ENCODE data around the gene WDR45B. TPM values are rescaled to one million over a fixed set of nuclear protein-coding genes. Genes with fewer than 3 reads are reported as not detected.
"Not testable (repeated sequence)": the region's sequence is repeated elsewhere in the genome, so short reads cannot be mapped to it uniquely, and the experiment has no call there.

The WDR45B gene
- total RNA-seq, 2 donors from 2014 or later: 66.0 to 204 TPM

DNA sequence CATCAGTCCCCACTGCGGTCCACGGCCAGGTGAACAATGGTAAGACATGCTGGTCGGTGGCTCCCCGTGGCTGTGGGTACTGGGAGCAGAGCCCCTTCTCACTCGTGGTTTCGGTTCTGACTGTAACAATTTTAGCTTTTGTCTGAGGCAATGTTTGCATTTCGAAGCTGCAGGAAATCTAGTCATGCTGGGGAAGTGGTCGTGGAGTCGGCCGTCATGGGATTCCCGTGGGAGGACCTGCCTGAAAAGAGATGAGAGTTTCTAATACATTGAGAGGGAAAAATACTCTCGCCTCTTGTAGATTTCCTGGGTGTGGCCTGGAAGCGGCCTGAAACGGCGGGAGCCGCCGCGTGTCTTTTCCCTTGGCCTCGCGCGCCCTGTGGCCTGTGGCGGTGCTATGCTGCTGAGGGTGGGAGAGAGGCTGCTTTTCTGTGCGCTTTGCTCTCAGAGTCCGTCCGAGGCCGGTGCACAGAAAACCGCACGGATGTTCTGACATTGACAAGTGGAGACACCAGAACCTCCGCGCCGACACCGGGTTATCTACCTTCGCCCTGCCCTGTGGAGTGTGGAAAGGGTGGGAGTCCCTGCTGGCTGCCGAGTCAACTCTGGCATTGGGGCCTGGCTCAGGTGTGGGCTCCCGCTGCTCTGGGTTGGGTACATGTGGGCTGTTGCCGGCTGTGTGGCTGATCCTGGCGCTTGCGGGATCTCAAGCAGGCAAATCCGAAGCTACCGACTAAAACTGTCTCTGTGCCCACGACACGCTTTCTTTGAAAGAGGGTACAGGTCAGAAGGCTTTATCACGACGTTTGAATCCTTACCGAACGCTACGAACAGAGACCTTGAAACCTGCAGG, 60.8 kb downstream of the WDR45B start:
- H3K27ac Mint-ChIP-seq: peak overlapping the region; percentile 46
- no peak overlapping the region for H3K4me3 Mint-ChIP-seq
- no peaks in the 10 kb centered on the region for H3K9me3 Mint-ChIP-seq
- peaks cover 55% of the 10 kb centered on the region for H3K36me3 Mint-ChIP-seq (ENCODE audit: low read depth)
- no peak for ATAC-seq (replicated peaks)
- peaks cover 11% of the 10 kb centered on the region for H3K4me1 Mint-ChIP-seq
- no peaks in the 10 kb centered on the region for H3K27me3 Mint-ChIP-seq

GRCh38 chr17:82586576-82587233, 61.5 kb downstream of the WDR45B start:
- no peak overlapping the region for H3K4me3 Mint-ChIP-seq
- no peak for ATAC-seq (replicated peaks)
- peaks cover 6% of the 10 kb centered on the region for H3K4me1 Mint-ChIP-seq
- H3K9me3 Mint-ChIP-seq: no peaks in the 10 kb centered on the region
- peaks cover 62% of the 10 kb centered on the region for H3K36me3 Mint-ChIP-seq (ENCODE audit: low read depth)
- no peak overlapping the region for H3K27ac Mint-ChIP-seq
- no peaks in the 10 kb centered on the region for H3K27me3 Mint-ChIP-seq

DNA sequence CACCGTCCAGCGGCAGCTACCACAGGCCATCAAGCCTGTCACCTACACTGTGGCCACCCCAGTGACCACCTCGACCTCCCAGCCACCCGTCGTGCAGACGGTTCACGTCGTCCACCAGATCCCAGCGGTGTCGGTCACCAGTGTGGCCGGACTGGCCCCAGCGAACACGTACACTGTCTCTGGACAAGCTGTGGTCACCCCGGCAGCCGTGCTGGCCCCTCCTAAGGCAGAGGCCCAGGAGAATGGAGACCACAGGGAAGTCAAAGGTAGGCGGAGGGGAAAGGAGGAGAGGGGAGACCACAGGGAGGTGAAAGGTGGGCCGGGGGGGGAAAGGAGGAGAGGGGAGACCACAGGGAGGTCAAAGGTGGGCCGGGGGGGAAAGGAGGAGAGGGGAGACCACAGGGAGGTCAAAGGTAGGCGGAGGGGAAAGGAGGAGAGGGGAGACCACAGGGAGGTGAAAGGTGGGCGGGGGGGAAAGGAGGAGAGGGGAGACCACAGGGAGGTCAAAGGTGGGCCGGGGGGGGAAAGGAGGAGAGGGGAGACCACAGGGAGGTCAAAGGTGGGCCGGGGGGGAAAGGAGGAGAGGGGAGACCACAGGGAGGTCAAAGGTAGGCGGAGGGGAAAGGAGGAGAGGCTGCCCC, 62.2 kb downstream of the WDR45B start:
- Mint-ChIP-seq H3K36me3 (ENCODE audit: low read depth) (peaks cover 64% of the 10 kb centered on the region), H3K27ac (peak overlapping the region; percentile 73)
- not testable (repeated sequence) for ATAC-seq (replicated peaks); H3K4me3 Mint-ChIP-seq; H3K4me1 Mint-ChIP-seq; H3K27me3 Mint-ChIP-seq; H3K9me3 Mint-ChIP-seq

DNA sequence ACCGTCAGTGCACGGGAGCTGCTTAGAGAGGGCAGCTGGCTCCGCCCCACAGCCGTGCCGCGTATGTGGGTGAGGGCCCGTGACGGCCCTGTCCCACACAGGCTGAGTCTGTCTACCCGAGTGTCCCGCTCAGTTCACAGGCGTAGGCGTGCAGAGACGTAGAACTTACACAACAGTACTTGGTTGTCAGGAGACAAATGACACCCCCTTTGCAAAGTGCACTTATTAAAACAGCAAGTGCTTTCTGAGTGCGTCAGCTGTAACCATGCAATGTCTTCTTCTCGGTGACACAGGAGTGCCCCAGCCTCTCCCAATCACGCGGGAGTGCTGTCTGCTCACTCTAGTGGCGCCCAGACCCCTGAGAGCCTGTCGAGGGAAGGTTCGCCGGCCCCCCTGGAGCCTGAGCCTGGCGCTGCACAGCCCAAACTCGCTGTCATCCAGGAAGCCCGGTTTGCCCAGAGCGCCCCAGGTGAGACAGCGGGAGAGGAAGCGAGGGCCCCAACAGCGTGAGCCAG, 64.5 kb downstream of the WDR45B start:
- Mint-ChIP-seq H3K4me1 (peaks cover 4% of the 10 kb centered on the region), H3K27me3 (no peaks in the 10 kb centered on the region), H3K4me3 (peak overlapping the region; percentile 47), H3K27ac (peak overlapping the region; percentile 22), H3K9me3 (no peaks in the 10 kb centered on the region), H3K36me3 (ENCODE audit: low read depth) (peaks cover 68% of the 10 kb centered on the region)
- ATAC-seq (replicated peaks): peak; percentile 91

DNA sequence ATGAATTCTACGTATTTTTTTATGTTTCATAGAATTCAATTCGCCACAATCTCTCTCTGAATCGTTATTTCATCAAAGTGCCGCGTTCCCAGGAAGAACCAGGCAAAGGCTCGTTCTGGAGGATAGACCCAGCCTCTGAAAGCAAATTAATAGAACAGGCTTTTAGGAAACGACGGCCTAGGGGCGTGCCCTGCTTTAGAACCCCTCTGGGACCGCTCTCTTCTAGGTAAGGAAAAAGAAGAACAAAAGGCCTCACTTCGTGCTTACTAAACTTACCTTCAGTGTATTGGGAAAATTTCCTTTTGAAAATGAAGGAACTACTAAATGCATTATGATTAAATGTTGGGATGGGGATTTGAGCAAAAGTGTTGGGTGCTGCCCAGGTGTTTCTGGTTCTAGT, 65.5 kb downstream of the WDR45B start:
- Mint-ChIP-seq H3K36me3 (ENCODE audit: low read depth) (peaks cover 71% of the 10 kb centered on the region), H3K4me1 (peaks cover 4% of the 10 kb centered on the region), H3K9me3 (no peaks in the 10 kb centered on the region), H3K27ac (no peak overlapping the region), H3K27me3 (no peaks in the 10 kb centered on the region), H3K4me3 (no peak overlapping the region)
- ATAC-seq (replicated peaks): no peak

DNA sequence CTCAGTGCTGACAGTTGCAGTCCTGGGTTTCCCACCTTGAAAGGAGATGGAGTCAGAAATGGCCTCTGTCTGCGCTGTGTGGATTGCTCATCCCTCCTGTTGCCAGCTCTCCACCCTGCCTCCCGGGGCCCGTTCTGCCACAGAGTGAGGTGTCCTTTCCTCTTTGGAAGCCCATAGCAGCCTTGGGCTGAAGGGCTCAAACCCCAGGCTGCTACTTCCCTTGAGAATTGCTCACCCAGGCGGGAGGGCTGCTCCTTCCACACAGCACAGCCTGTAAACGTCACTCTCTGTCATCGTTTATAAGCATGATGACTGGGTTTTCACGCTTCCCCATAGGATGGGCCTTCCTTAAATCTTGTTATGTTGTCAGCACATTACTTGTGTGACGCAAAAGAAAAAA, 66.0 kb downstream of the WDR45B start:
- no peak overlapping the region for H3K4me3 Mint-ChIP-seq
- H3K36me3 Mint-ChIP-seq (ENCODE audit: low read depth): peaks cover 68% of the 10 kb centered on the region
- no peaks in the 10 kb centered on the region for H3K9me3 Mint-ChIP-seq
- H3K27me3 Mint-ChIP-seq: no peaks in the 10 kb centered on the region
- ATAC-seq (replicated peaks): no peak
- no peak overlapping the region for H3K27ac Mint-ChIP-seq
- H3K4me1 Mint-ChIP-seq: peaks cover 4% of the 10 kb centered on the region

GRCh38 chr17:82579969-82580368, 68.3 kb downstream of the WDR45B start:
- not testable (repeated sequence) for H3K4me1 Mint-ChIP-seq; H3K27me3 Mint-ChIP-seq; H3K9me3 Mint-ChIP-seq; H3K4me3 Mint-ChIP-seq; ATAC-seq (replicated peaks); H3K27ac Mint-ChIP-seq
- H3K36me3 Mint-ChIP-seq (ENCODE audit: low read depth): peaks cover 69% of the 10 kb centered on the region

DNA sequence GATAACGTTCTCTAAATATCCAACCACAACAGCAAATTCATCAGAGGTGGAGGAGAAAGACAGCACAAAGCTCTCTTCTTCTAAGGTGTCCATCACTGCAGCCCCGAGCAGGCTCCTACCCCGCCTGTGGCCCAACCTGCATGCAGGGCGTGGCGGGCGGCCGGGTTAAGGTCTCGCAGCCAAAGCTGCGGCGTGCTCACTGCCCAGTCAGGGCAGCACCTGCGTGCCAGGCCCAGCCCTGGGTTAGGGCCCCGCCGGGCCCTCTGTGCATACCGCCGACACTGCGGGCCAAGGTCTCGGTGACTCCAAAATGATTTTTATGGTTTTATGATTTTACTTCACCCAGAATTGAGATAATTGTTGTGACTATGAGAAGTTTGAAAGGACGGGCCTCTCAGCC, 70.9 kb downstream of the WDR45B start:
- H3K36me3 Mint-ChIP-seq (ENCODE audit: low read depth): peaks cover 69% of the 10 kb centered on the region
- no peak for ATAC-seq (replicated peaks)
- no peak overlapping the region for H3K4me3 Mint-ChIP-seq
- H3K4me1 Mint-ChIP-seq: no peaks in the 10 kb centered on the region
- H3K9me3 Mint-ChIP-seq: no peaks in the 10 kb centered on the region
- no peak overlapping the region for H3K27ac Mint-ChIP-seq
- no peaks in the 10 kb centered on the region for H3K27me3 Mint-ChIP-seq

GRCh38 chr17:82575581-82576221, 72.5 kb downstream of the WDR45B start:
- not testable (repeated sequence) for H3K4me1 Mint-ChIP-seq; H3K27ac Mint-ChIP-seq; ATAC-seq (replicated peaks); H3K9me3 Mint-ChIP-seq; H3K27me3 Mint-ChIP-seq; H3K4me3 Mint-ChIP-seq
- peaks cover 77% of the 10 kb centered on the region for H3K36me3 Mint-ChIP-seq (ENCODE audit: low read depth)

- no peaks in the 10 kb centered on the region for H3K27me3 Mint-ChIP-seq
- H3K36me3 Mint-ChIP-seq (ENCODE audit: low read depth): peaks cover 89% of the 10 kb centered on the region
- H3K4me3 Mint-ChIP-seq: no peak overlapping the region
- no peak for ATAC-seq (replicated peaks)
- no peaks in the 10 kb centered on the region for H3K4me1 Mint-ChIP-seq
- H3K27ac Mint-ChIP-seq: no peak overlapping the region
- H3K9me3 Mint-ChIP-seq: no peaks in the 10 kb centered on the region
Measured at GRCh38 chr17:82574041-82574440, 74.2 kb downstream of the WDR45B start.

DNA sequence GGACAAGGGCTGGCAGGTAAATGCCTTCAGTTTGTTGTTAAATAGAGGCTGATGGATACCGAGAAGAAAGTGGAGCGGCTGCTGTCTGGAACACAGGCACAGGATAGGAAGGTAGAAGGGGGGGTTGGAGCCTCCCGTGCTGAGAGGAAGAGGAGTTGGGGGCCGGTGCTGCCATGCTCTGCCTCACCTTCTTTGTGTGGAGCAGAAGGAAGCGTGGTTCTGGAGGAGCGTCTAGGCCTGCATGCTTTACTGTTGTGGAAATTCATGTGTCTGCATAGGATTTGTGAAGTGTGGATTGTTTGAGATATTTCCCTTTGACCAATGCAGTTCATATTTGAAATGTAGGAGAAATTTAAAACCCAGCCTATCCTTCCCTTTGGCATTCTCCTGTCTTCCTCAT, 76.4 kb downstream of the WDR45B start:
- Mint-ChIP-seq H3K36me3 (ENCODE audit: low read depth) (peaks cover 93% of the 10 kb centered on the region), H3K4me1 (no peaks in the 10 kb centered on the region), H3K4me3 (no peak overlapping the region), H3K27ac (peak overlapping the region; percentile 0), H3K27me3 (no peaks in the 10 kb centered on the region), H3K9me3 (no peaks in the 10 kb centered on the region)
- no peak for ATAC-seq (replicated peaks)

DNA sequence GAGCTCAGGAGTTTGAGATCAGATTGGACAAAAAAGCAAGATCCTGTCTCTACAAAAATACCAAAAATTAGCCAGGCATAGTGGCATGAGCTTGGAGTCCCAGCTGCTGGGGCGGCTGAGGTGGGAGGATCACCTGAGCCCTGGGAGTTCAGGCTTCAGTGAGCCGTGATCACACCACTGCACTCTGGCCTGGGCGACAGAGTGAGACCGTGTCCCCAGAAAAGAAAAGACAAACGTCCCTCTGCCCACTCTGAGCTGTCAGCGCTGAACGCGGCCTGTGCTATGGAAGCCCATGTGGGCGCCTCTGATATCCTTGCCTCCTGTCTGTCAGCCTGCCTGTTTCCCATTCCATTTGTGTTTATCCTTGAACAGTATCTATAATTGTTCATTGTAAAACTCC, 78.0 kb downstream of the WDR45B start:
- Mint-ChIP-seq H3K4me1 (no peaks in the 10 kb centered on the region), H3K27me3 (no peaks in the 10 kb centered on the region), H3K9me3 (no peaks in the 10 kb centered on the region), H3K36me3 (ENCODE audit: low read depth) (peaks cover 95% of the 10 kb centered on the region), H3K27ac (no peak overlapping the region), H3K4me3 (no peak overlapping the region)
- no peak for ATAC-seq (replicated peaks)

DNA sequence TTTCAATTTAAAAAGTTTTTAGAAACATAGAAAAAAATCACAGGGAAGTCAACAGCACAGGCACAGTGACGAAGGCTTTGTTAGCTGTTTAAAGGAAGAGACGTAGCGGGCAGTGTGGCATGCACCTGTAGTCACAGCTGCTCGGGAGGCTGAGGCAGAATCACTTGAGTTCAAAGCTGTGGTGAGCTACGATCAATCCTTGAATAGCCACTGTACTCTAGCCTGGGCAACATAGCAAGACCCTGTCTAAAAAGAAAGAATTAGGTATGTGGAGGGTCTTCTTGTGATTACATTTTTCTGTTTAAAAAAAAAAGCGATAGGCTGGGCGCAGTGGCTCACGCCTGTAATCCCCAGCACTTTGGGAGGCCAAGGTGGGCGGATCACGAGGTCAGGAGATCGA, 78.6 kb downstream of the WDR45B start:
- H3K4me1 Mint-ChIP-seq: no peaks in the 10 kb centered on the region
- ATAC-seq (replicated peaks): no peak

GRCh38 chr17:82568997-82569393, 79.2 kb downstream of the WDR45B start:
- Mint-ChIP-seq H3K4me1 (no peaks in the 10 kb centered on the region), H3K4me3 (no peak overlapping the region), H3K27me3 (no peaks in the 10 kb centered on the region), H3K36me3 (ENCODE audit: low read depth) (peaks cover 95% of the 10 kb centered on the region), H3K9me3 (no peaks in the 10 kb centered on the region), H3K27ac (no peak overlapping the region)
- no peak for ATAC-seq (replicated peaks)

More for the DNA sequence above, 78.6 kb downstream of the WDR45B start:
- no peak overlapping the region for H3K4me3 Mint-ChIP-seq
- peaks cover 95% of the 10 kb centered on the region for H3K36me3 Mint-ChIP-seq (ENCODE audit: low read depth)
- no peaks in the 10 kb centered on the region for H3K27me3 Mint-ChIP-seq
- no peaks in the 10 kb centered on the region for H3K9me3 Mint-ChIP-seq
- no peak overlapping the region for H3K27ac Mint-ChIP-seq
